Keratinocyte (primary cell): ENCODE data around the gene FKTN. TPM values are rescaled to one million over a fixed set of nuclear protein-coding genes. Genes with fewer than 3 reads are reported as not detected.
A peak's percentile ranks its signal among the peaks of the same experiment; 100 is the strongest.

Experiments
- DNase-seq: peaks from one replicate; pipeline ENCODE4 v3.0.0-alpha.2; 2011; ENCODE audit warnings: low read depth, missing footprints, low spot score
- FAIRE-seq: peaks from 2 replicates; lab custom pipeline; 2011; peaks lifted over from hg19 to GRCh38; lab: Jason Lieb, UNC
- H2AFZ ChIP-seq: 2 replicates; pipeline ENCODE4 v1.6.0; 2012; ENCODE audit warnings: low read length, control low read depth, inconsistent platforms; ENCODE audit not compliant: control insufficient read depth
- H3K27ac ChIP-seq: 2 replicates; pipeline ENCODE4 v1.5.1; 2011; ENCODE audit warnings: low read length; ENCODE audit not compliant: control insufficient read depth, insufficient read depth
- H3K27me3 ChIP-seq: 3 replicates; pipeline ENCODE4 v1.6.0; 2011; ENCODE audit warnings: low read length; ENCODE audit not compliant: control insufficient read depth, insufficient read depth; ENCODE audit errors: extremely low read depth
- H3K36me3 ChIP-seq, 2 experiments: 2 replicates in 1 of 2; 3 replicates in 1 of 2; pipeline ENCODE4 v1.5.1; 2011; ENCODE audit warnings: low read length in 2 of 2, mild to moderate bottlenecking in 1 of 2; ENCODE audit not compliant: control insufficient read depth in 2 of 2, insufficient read depth in 2 of 2; ENCODE audit errors: extremely low read depth in 1 of 2
- H3K4me1 ChIP-seq: 3 replicates; pipeline ENCODE4 v1.5.1; 2011; ENCODE audit warnings: low read length; ENCODE audit not compliant: control insufficient read depth, insufficient read depth; ENCODE audit errors: extremely low read depth
- H3K4me2 ChIP-seq: 3 replicates; pipeline ENCODE4 v1.6.0; 2011; ENCODE audit warnings: low read depth, low read length; ENCODE audit not compliant: control insufficient read depth, insufficient read depth; ENCODE audit errors: extremely low read depth
- H3K4me3 ChIP-seq, 3 experiments: fragments of 200-600 bp in 1 of 3; sonication (generic) in 1 of 3; 2 replicates in 2 of 3; 3 replicates in 1 of 3; pipeline ENCODE4 v1.5.1; 2011 to 2016; ENCODE audit warnings: low read length in 3 of 3, mild to moderate bottlenecking in 3 of 3, control low read depth in 2 of 3, inconsistent platforms in 1 of 3, low read depth in 1 of 3, mixed read lengths in 1 of 3, mixed run types in 1 of 3, moderate library complexity in 1 of 3; ENCODE audit not compliant: control insufficient read depth in 2 of 3, insufficient read depth in 2 of 3; ENCODE audit errors: extremely low read depth in 1 of 3
- H3K79me2 ChIP-seq: 2 replicates; pipeline ENCODE4 v1.6.0; 2012; ENCODE audit warnings: low read length; ENCODE audit not compliant: control insufficient read depth, insufficient read depth
- H3K9ac ChIP-seq: 3 replicates; pipeline ENCODE4 v1.6.0; 2011; ENCODE audit warnings: low read length; ENCODE audit not compliant: control insufficient read depth, insufficient read depth; ENCODE audit errors: extremely low read depth
- H3K9me1 ChIP-seq: 3 replicates; pipeline ENCODE4 v1.6.0; 2011; ENCODE audit warnings: low read length; ENCODE audit not compliant: control insufficient read depth, insufficient read depth; ENCODE audit errors: extremely low read depth
- H3K9me3 ChIP-seq: 2 replicates; pipeline ENCODE4 v1.5.1; 2012; ENCODE audit warnings: low read depth, low read length; ENCODE audit not compliant: control insufficient read depth
- H4K20me1 ChIP-seq: 3 replicates; pipeline ENCODE4 v1.6.0; 2011; ENCODE audit warnings: low read length; ENCODE audit not compliant: control insufficient read depth, insufficient read depth; ENCODE audit errors: extremely low read depth
- EZH2 ChIP-seq: IDR thresholded peaks from one replicate; pipeline ENCODE4 v1.6.1; 2012; ENCODE audit warnings: inconsistent platforms, mild to moderate bottlenecking, low read length, moderate library complexity
- dilution Hi-C: fragments of 300-500 bp; cut with MboI; formaldehyde crosslinking; loops from one replicate; pipeline ENCODE4 v1.7.0; 2020; ENCODE audit warnings: low sequenced_read_pairs; ENCODE audit not compliant: extremely low pct_ligation_motif_present
- polyA minus RNA-seq, 3 experiments: library from RNA; depleted of rRNA, polyadenylated mRNA; stranded (reverse); fragments of >200 nt; gene quantifications; 1 replicate in 1 of 3; 2 replicates in 1 of 3; 3 replicates in 1 of 3; pipeline ENCODE4 v1.2.3, GENCODE V29; 2011
- polyA plus RNA-seq, 5 experiments: library from polyadenylated mRNA; depleted of rRNA in 3 of 5; stranded (reverse) in 3 of 5; stranded (forward) in 1 of 5; unstranded in 1 of 5; fragments of >200 nt; gene quantifications; 1 replicate in 1 of 5; 2 replicates in 3 of 5; 3 replicates in 1 of 5; pipeline versions ENCODE4 v1.2.1 to v1.2.3, GENCODE V29; 2011 to 2012; ENCODE audit warnings: missing spikeins in 2 of 5, low read depth in 1 of 5, low replicate concordance in 1 of 5
- TF ChIP-seq, protein P1 (sequence below), 3 experiments: IDR thresholded peaks in 1 of 3; conservative IDR thresholded peaks in 1 of 3; optimal IDR thresholded peaks in 1 of 3; 2 replicates in 2 of 3; 3 replicates in 1 of 3; pipeline versions ENCODE3 to v1.5.1; 2011; ENCODE audit warnings: low read length in 3 of 3, mild to moderate bottlenecking in 3 of 3, moderate library complexity in 2 of 3, control low read depth in 1 of 3, inconsistent platforms in 1 of 3; ENCODE audit not compliant: insufficient read depth in 2 of 3; ENCODE audit errors: extremely low read depth in 1 of 3

Gene FKTN
- polyA plus RNA-seq, result 11.0 to 15.9 TPM (median 13.1 TPM) in 3 replicates
- 18.0 TPM for polyA plus RNA-seq (2011; ENCODE audit: low read depth)
- polyA plus RNA-seq (2011; cell fraction: cytosol; rRNA removed), result 5.2 and 12.0 TPM in 2 replicates
- 19.5 and 20.9 TPM in 2 replicates for polyA plus RNA-seq (2011; cell fraction: nucleus; rRNA removed)
- polyA plus RNA-seq (2012; ENCODE audit: low replicate concordance), result 6.7 and 10.4 TPM in 2 replicates
- polyA minus RNA-seq, result 8.9 to 21.6 TPM (median 21.3 TPM) in 3 replicates
- polyA minus RNA-seq (2011; cell fraction: cytosol; rRNA and poly(A)+ RNA removed), result 9.8 TPM
- 17.8 and 33.4 TPM in 2 replicates for polyA minus RNA-seq (2011; cell fraction: nucleus; rRNA and poly(A)+ RNA removed)

DNA sequence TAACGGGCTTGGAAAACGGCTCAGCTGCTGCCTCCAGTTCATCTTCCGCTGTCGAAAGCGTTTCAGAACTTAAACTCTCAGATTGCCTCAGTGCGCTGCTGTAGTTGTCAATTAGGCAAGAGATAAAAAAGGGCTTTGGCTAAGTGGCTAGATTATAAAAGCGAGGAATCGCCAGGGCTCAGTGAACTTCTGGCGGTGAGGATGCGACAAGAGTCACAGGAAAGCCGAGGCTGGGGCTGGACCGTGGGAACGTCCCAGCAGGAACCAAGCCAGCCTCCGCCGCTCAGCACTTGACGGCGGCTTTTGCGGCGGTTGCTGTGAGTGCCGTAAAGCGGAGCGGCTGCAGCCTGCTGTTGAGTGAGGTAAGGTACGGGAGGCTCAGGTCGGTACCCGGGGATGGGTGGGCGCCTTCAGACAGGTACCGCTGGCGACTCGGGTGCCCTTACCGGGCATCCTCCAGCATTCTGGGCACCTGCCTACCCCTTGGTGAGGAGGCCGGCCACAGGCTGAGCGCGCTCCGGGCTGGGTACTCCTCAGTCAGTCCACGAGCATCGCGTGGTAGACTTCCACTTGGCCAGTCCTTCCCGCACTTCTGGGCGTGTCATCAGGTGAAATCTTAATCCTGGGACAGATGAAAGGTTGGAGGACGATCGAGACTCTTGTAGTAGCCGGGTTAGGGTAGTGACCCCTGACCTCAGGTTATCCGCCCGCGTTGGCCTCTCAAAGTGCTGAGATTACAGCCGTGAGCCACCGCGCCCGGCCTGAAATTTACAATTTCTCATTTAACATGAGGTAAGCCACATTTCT is at the start of gene FKTN:
Gene FKTN, plus strand, starts transcription at position 328 of the 807 bp plus-strand sequence. CDS start 16,902 bp downstream, outside the sequence.
- FAIRE-seq (peak; percentile 81), DNase-seq (peak; percentile 23)
- peak within 1 kb of the TSS; percentile 52 for H3K27ac ChIP-seq
- H2AFZ ChIP-seq, result peak within 1 kb of the TSS; percentile 99
- TF ChIP-seq EZH2, result no peak
- TF ChIP-seq, protein P1, sequence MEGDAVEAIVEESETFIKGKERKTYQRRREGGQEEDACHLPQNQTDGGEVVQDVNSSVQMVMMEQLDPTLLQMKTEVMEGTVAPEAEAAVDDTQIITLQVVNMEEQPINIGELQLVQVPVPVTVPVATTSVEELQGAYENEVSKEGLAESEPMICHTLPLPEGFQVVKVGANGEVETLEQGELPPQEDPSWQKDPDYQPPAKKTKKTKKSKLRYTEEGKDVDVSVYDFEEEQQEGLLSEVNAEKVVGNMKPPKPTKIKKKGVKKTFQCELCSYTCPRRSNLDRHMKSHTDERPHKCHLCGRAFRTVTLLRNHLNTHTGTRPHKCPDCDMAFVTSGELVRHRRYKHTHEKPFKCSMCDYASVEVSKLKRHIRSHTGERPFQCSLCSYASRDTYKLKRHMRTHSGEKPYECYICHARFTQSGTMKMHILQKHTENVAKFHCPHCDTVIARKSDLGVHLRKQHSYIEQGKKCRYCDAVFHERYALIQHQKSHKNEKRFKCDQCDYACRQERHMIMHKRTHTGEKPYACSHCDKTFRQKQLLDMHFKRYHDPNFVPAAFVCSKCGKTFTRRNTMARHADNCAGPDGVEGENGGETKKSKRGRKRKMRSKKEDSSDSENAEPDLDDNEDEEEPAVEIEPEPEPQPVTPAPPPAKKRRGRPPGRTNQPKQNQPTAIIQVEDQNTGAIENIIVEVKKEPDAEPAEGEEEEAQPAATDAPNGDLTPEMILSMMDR (optimal IDR thresholded peaks at IDR 0.05 in 1 of 3, IDR thresholded peaks at IDR 0.05 in 1 of 3, conservative IDR thresholded peaks at IDR 0.05 in 1 of 3; ENCODE audit: extremely low read depth in 1 of 3, insufficient read depth in 2 of 3, low read length in 3 of 3), result no peak
- peaks cover 0 to under 1% of the 10 kb centered on the region in 2 experiments for H3K36me3 ChIP-seq
- H3K4me1 ChIP-seq, result peaks cover 3% of the 10 kb centered on the region
- peaks cover 1% of the 10 kb centered on the region for H3K9me3 ChIP-seq
- peak within 1 kb of the TSS; percentile 98 for H3K4me2 ChIP-seq
- dilution Hi-C loops, result no loop called here
- peaks cover 10% of the 10 kb centered on the region for H3K79me2 ChIP-seq
- H3K27me3 ChIP-seq, result no peaks in the 10 kb centered on the region
- H4K20me1 ChIP-seq, result no peaks in the 10 kb centered on the region
- H3K9ac ChIP-seq, result peak within 1 kb of the TSS; percentile 69
- peak within 1 kb of the TSS; percentile 94 to 95 (median 94) for H3K4me3 ChIP-seq
- no peaks in the 10 kb centered on the region for H3K9me1 ChIP-seq

DNA sequence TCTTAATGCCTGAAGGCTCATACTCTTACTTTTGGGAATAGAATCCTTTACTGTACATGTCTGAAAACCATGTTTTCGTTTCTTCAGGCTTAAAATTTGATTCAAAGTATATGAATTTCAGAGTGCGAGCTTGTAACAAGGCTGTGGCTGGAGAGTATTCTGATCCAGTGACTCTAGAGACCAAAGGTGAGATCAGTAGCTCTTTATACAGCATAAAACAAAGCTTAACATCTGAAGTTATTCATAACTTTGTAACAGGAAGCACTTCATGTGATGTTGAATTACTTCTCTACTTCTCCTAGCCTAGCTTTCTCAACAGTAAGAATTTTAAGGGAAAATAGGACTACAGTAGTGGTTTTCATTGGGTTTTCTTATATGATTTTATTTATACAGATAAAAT is 49.4 kb upstream of the FKTN start:
- peaks cover 14% of the 10 kb centered on the region for H3K4me1 ChIP-seq
- peaks cover 2% of the 10 kb centered on the region for H3K79me2 ChIP-seq
- H3K27ac ChIP-seq, result no peak overlapping the region
- H3K4me3 ChIP-seq, result no peak overlapping the region
- no peak overlapping the region for H2AFZ ChIP-seq
- DNase-seq (no peak), FAIRE-seq (no peak)
- H4K20me1 ChIP-seq, result no peaks in the 10 kb centered on the region
- dilution Hi-C loops, result no loop called here
- H3K27me3 ChIP-seq, result no peaks in the 10 kb centered on the region
- no peak overlapping the region for H3K9ac ChIP-seq
- H3K4me2 ChIP-seq, result no peak overlapping the region
- TF ChIP-seq, protein P1 (optimal IDR thresholded peaks at IDR 0.05 in 1 of 3, IDR thresholded peaks at IDR 0.05 in 1 of 3, conservative IDR thresholded peaks at IDR 0.05 in 1 of 3; ENCODE audit: extremely low read depth in 1 of 3, insufficient read depth in 2 of 3, low read length in 3 of 3), result no peak
- TF ChIP-seq EZH2, result no peak
- no peaks in the 10 kb centered on the region for H3K9me3 ChIP-seq
- H3K36me3 ChIP-seq, result no peaks in the 10 kb centered on the region
- no peaks in the 10 kb centered on the region for H3K9me1 ChIP-seq
